ENCODE measurements around the gene GALM.
"Not testable (repeated sequence)": the region's sequence is repeated elsewhere in the genome, so short reads cannot be mapped to it uniquely, and the experiment has no call there.

Gene GALM

DNA sequence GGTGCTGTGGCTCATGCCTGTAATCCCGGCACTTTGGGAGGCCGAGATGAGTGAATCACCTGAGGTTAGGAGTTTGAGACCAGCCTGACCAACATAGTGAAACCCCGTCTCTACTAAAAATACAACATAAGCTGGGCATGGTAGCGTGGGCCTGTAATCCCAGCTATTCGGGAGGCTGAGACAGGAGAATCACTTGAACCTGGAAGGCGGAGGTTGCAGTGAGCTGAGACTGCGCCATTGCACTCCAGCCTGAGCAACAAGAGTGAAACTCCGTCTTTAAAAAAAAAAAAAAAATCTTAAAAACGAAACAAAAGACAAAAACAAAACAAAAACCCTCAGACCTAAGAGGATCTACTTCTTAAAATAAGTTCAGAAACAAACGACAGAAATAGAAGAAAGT lies 16.7 kb downstream of the GALM start:
- DNase-seq, result not testable (repeated sequence)

DNA sequence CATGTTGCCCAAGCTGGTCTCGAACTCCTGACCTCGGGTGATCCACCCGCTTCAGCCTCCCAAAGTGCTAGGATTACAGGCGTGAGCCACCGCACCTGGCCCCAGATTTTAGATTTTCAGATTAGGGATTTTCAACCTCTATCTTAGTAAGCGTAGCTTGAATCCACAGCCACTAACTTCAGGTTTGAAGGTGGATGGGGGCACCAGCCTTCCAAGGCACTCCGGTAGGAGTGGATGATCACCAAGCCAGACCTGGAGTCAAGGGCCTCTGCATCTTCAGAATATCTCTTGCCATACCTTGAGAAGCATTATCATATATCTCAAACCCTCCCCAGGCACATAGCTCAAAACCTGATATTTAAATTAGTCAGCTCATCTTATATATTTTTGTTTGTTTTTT lies 17.9 kb downstream of the GALM start:
- no peak for DNase-seq

DNA sequence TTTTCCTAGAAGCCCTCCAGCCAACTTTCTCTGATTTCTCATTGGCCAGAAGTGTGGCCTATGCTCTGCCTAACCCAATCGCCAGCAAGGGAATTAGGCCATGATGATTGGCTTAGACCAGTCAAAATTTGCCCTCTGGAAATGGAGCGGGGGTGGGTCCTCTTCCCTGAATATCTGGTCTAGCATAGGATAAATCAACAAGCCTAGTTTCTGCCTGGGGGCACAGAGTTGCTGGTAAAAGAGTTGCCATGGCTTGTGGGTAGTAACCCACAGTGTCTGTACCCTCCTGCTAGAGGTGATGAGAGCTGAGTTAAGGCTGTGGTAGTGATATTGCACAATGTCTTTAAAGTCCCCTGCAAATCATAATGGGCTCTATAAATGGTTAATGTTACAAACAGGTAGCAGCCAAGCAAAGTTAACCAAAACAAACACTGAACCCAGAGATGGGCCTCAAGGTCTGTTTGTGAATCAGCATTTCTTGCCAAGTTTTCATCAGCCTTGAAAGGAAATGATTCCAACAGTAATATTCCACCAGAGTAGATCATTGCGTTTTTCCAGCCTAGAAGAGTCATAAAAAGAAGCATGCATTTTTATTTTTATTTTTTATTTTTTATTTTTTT lies 19.3 kb downstream of the GALM start:
- no peak for DNase-seq

DNA sequence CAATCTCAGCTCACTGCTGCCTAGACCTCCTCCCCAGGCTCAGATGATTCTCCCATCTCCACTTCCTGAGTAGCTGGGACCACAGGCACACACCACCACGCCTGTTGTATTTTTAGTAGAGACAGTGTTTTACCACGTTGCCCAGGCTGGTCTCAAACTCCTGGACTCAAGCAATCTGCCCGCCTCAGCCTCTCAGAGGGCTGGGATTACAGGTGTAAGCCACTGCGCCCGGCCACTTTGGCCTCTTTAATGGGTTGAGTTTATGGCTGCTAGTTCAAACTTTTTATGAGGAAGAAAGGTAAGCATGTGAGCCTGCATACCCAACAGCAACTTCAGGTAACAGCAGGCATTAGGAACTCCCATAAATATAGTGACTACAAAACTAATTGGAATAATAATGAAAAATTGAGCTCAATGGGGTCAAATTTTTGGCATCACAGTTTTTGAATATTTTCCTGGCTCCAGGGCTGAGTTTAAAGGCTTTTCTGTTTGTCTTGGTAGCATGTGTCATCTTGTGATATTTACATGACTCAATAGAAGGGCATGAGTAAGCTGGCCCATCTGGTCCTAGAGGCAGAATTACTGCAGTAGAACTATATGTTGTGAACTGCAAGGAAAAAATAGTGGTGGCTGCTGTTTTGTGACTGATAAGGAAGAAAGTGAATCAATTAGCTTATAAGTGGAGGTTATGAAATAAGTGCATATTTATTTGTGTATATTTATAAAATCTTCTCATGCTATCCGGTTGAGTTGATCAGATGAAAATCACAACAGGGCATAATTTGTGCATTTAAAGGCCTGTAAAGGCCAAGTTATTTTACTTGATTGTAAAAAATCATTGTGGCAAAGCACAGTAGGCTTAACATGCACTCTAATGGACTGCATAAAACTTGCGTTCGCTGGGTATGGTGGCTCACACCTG lies 24.8 kb downstream of the GALM start:
- DNase-seq, result no peak

DNA sequence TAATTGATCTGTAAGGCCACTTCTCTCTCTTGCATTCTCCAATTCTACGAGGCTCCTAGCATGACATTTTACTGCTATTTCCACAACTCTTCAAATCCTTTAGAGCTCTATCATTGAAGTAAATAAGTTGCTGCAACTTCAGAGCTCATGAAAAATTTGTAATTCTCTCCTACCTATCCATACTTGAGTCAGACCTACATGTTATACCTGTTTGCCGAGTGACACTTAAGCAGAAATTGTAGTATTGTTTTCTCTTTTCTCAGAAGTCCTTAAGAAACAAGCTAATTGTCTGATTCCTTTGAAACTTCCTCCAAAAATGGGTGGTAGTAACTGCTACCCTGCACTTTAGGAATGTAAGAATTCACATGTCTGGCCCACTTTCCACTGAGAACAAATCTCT lies 26.1 kb downstream of the GALM start:
- no peak for DNase-seq

DNA sequence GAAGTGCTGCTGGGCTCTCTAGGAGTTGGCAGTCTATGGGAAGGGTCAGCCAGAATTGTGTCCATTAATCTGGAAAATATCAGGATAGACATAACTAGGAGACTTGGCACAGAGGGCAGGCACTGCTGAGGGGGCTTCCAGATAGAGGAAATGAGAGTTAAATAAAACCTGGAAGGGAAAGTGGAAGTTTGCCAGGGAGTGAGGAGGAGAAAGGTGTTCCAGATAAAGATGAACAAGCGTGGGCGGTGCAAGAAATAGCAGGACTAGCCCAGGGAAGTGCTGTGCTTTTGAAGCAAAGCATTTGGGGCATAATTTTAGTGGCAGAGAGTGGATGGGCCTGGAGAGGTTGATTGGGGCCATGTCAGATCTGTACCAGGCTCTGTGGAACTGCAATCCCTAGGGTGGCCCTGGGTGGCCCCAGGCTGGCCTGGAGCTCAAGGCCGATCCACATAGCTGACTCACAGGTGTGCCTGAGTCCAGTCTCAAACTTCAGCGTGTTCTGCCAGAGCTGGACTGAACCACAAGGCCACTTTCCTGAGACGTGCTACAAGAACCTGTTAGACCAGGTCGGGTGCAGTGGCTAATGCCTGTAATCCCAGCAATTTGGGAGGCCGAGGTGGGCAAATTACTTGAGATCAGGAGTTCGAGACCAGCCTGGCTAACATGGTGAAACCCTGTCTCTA lies 26.9 kb downstream of the GALM start:
- no peak for DNase-seq

DNA sequence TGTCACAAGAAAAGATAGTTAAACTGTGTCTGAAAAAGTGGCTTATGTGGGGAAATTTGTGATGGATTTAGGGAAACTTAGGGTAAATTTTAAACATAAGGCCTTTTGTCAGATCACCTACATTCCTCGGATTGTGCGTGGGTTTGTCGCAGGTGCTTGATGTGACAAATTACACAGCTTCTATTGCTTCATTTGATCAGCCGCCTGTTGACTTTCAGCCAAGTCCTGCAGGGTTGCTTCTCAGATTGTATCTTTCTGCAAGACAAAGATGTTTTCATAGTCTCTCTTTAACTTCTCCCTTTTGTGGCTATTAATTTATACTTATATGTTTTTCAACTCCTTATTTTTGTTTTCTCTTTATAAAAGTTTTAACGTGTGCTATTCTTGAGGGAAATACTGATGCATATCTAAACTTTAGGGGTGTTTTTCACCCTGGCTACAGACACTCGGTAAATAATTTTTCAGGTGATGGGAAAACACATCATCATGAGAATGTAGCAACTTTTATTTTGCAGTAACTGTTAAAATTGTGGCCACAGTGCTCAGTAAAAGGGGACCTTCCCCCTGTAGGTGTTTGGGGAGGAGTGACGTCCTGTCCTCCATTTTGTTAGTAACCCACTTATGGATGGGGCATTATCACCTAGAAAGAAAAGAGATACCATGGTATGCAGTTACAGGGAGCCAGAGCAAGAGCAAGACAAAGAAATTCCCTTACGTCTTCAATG lies 31.4 kb downstream of the GALM start:
- DNase-seq, result no peak

DNA sequence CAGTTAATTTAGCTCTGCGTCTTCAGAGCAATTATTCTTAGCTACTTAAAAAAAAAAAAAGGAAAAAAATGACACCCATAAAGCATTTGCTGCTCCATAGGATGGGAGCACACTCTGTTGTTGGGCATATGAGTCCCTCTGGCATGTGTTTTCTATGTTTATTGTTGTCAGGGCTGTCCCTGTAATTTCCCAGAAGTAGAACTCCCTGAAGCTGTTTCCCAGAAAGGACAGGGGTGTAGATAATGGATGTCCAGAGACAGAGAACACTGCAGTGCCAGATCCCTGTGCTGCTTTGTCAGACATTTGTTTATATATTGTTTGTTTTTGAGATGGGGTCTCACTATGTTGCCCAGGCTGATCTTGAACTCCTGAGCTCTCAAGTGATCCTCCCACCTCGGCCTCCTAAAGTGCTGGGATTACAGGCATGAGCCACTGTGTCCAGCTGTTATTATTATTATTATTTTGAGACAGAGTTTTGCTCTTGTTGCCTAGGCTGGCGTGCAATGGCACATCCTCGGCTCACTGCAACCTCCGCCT lies 32.6 kb downstream of the GALM start:
- no peak for DNase-seq

DNA sequence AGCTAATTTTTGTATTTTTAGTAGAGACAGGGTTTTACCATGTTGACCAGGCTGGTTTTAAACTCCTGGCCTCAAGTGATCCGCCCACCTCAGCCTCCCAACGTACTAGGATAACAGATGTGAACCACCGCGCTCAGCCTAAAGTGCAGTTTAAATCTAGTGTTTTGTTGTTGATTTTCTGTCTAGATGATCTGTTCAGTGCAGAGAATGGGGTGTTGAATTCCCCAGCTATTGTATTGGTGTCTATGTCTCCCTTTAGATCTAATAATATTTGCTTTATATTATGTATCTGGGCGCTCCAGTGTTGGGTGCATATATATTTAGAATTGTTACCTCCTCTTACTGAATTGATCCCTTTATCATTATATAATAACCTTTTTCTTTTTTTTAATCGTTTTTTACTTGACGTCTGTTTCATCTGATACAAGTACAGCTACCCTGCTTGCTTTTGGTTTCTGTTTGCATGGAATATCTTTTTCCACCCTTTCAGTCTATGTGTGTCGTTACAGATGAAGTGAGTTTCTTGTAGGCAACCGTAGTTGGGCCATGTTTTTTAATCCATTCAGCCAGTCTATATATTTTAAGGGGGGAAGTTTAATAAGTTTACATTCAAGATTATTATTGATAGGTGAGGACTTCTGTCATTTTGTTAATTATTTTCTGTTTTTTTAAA lies 34.3 kb downstream of the GALM start:
- DNase-seq, result no peak

DNA sequence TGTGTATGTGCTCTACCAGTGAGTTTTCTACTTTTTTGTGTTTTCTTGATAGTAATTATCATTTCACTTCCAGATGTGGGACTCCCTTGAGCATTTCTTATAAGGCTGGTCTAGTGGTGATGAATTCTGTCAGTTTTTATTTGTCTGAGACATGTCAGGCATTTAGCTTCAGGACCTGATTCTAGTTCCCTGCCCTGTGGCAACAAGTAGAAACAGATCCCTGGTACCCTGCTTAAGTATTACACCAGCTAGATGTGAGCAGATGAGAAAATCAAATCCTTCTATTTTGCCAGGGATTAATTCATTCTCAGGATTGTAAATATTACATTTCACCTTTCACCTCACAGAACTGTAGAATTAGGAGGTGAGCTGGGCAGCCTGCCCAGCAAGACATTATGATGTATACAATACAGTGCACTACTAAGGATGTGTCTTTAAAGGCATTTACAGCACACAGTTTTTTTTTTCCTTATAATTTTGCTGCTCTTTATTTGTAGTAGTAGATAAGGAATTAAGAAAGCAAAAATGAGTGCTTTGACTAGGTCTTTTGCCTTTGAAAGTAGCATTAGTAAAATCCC lies 35.1 kb downstream of the GALM start:
- DNase-seq, result no peak

DNA sequence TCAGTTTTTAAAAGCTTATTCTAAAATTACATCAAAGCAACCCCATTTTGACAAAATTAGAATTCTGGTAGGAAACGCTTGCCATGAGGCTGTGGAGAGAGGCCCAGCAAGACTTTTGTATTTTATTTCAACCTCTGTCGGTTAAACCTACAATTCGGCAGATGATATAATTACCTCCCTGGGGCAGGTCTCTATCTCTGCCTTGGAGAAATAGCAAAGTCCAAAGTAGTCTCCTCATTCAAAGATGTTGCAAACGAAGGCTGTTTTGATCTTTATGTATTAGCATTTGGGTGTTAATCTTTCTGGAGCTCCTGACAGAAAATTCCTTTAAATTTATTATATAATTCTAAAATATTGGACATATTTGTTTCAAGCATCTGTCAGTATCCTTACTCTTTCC lies 35.6 kb downstream of the GALM start:
- no peak for DNase-seq

DNA sequence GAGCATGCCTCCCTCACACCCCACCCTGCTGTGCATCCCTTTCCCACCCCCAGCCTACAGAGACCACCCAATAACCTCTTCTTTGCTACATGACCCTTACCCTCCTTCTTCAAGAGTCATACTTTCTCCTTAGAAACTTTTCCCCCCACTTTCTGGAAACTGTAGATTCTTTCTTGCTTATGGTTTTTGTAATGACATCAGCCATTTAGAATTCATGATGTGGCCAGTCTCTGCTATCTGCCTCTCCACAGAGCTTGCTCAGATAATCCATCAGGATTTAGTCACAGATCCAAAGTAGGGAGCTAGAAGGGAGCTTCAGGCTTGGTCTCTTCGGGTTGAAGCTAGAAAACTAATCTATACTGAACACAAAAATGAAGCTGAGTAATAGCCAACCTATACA lies 36.5 kb downstream of the GALM start:
- DNase-seq, result no peak

DNA sequence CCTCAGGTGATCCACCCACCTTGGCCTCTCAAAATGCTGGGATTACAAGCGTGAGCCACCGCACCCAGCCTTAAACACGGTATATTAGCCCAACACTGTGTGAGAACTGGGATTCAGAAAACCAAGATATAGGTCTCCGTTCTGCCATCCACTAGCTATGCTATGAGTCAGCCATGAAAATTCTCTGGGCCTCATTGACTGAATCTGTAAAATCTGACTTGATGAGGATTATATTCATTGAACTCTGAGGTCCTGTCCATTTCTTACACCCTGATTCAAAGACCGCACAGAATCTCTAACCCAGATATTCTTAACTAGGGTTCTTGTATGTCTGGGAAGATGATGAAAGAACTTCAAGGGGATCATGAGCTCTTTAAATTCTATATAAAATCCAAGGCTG lies 37.4 kb downstream of the GALM start:
- not testable (repeated sequence) for DNase-seq

DNA sequence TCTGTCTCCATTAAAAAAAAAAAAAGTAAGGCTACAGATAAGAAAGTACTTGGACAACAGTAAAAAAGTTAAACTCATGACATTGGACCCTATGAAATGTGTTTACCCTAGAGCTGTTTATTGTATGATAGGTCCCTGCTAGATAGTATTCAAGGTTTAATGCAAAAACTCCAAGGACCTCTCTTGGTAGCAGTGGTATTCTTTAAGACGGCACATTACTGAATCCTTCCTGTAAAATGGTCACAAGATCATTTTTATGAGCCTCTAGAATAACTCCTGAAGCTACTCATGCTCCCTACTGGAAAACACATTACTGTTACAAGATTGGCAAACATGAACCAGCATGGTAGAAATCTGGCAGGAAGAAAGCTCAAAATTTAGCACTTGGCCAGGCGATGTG lies 38.8 kb downstream of the GALM start:
- DNase-seq, result no peak

DNA sequence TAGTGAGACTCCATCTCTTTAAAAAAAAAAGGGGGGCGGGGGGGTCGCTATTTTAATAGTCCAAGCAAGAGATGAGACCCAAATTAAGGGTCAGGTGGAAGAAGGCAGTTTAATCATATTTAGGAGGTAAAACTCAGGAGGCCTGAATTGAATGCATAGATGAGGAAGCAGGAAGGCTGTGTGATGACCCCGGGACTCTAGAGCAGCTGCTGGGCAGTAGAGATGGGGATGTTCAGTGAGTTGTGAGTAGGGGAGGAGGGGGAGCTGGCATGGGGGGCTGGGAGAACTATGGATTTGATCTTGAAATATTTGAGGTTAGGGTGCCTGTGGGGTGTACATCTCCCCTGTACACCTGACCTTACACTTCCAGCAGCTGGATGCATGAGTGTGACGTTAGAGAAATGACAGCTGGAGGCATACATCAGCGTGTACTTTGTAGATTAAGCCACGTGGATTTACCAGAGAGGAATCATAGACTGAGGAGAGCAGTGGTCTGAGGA lies 41.0 kb downstream of the GALM start:
- no peak for DNase-seq

DNA sequence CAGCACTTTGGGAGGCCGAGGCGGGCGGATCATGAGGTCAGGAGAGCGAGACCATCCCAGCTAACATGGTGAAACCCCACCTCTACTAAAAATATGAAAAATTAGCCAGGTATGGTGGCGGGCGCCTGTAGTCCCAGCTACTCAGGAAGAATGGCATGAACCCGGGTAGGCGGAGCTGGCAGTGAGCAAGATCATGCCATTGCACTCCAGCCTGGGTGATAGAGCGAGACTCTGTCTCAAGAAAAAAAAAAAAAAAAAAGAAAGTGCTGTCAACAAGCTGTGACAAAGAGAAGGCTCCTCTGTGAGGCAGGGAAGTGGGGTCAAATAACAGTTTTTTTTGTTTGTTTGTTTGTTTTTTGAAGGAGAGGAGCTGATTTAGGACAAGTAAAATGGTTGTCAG lies 42.6 kb downstream of the GALM start:
- not testable (repeated sequence) for DNase-seq

DNA sequence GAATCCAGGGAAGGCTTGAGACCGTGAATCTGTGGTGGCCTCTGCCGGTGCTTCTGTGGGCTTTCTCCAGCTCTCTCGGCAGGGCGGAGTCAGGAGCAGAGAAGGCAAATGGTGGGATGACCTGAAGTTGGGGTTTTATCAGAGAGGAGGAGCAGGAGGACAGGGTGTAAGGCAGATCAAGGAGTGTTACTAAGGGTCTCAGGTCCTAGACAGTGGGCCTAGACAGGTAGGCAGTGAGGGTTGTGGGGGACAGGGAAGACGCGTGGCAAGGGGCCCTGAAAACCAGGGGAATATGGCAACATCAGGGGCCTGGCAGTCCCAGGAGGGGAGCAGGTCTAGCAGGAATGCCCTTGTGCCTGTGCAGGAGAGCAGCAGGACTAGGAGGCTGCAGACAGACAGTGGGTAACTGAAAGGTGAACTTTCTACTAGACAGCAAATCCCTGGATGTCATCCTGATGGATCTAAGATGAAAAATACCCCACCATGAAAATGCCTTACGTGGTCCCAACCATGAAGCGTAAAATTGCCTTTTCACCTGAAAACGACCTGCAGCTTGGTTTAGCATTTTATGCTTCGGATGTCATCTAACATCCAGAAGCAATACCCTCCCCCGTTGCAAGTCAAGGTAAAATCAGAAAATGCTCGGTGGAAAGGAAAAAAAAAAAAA lies 43.1 kb downstream of the GALM start:
- no peak for DNase-seq

DNA sequence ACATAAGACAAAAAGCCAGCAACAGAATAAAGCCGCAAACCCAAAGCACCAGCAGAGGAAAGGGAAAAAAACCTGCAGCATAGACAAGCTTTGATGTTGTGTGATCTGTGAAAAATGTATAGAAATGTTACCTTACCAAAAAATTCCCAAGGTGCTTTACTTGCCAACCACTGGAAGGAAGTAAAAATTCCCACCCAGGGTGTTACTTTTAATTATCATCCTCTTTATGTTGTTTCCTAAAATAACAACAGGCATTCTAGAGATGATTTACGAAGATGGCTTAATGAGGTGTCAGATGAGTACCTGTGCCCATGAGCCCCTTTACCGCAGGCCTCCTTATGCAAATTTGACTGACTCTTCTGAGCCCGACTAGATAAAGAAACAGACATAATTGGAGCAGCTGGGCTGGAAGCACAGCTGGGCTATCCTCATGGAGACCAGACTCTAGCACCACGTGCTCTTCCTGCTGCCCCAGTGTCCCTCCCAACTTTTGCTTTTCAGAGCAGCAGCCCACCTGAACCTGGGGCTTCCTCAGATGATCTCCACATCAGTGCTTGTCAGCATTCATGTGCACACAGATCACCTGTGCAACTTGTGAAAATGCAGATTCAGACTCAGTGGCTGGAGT lies 43.8 kb downstream of the GALM start:
- DNase-seq, result no peak

DNA sequence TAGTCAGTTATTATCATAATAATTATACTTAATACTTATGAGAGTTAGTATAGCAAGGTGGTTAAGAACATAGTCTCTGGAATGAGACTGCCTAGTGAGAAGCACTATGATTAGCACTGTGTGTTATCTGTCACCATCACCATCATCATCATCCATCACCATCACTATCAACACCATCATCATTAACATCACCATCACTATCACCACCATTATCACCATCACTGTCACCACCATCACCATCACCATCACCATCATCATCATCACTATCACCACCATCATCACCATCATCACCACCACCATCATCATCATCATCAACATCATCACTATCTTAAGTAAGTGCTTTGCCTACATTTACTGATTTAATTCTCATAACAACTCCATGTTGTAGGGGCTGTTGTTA lies 45.6 kb downstream of the GALM start:
- DNase-seq, result no peak

DNA sequence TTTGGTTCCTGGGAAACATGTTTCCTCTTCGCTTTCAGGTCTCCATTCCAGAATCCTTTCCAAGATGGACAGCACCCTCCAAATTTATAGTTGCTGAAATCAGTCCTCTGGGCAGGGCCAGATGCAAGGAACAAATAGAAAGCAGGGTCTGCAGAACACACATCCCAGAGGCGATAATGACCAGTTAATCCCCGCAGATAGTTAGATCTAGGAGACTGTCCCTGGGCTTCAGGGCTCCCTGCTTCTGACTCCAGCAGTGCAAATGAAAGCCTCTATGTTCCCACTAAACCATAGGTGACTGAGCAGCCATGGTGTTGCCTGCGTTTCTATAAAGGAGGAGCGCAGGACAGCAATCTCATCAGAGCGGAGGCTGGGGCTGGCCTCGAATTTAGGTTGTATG lies 46.5 kb downstream of the GALM start:
- no peak for DNase-seq

DNA sequence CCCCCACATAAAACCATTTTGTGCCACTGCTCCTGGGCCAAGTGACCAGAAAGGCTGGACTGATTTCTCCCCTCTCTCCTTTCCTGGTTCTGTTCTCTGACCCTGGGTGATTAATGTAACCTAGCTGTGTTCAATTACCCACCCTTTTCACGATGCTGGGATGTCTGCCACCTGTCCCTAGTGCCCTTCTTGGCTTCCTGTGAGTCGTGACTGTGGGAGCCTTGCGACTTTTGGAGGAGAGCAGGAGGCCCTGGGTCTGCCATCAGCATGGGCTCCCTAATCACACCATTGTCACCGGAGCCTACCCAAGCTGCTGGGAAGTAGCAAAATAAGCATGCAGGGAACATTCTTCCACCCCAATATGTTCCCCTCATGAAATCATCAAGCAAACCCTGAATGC lies 47.0 kb downstream of the GALM start:
- DNase-seq, result no peak

All from NCI-H1417 treated with DMSO at 0.1 percent for 48 hours (cell line).